Epithelial cell of umbilical artery (primary cell): ENCODE measurements around the gene LRRN4. TPM values are rescaled to one million over a fixed set of nuclear protein-coding genes. Genes with fewer than 3 reads are reported as not detected.

Source experiments
- total RNA-seq: library from RNA; depleted of rRNA; stranded (reverse); fragments of >200 nt; gene quantifications from 2 replicates; pipeline ENCODE4 v1.2.3, GENCODE V29; 2014

Gene LRRN4
- total RNA-seq: not detected in 2 replicates

DNA sequence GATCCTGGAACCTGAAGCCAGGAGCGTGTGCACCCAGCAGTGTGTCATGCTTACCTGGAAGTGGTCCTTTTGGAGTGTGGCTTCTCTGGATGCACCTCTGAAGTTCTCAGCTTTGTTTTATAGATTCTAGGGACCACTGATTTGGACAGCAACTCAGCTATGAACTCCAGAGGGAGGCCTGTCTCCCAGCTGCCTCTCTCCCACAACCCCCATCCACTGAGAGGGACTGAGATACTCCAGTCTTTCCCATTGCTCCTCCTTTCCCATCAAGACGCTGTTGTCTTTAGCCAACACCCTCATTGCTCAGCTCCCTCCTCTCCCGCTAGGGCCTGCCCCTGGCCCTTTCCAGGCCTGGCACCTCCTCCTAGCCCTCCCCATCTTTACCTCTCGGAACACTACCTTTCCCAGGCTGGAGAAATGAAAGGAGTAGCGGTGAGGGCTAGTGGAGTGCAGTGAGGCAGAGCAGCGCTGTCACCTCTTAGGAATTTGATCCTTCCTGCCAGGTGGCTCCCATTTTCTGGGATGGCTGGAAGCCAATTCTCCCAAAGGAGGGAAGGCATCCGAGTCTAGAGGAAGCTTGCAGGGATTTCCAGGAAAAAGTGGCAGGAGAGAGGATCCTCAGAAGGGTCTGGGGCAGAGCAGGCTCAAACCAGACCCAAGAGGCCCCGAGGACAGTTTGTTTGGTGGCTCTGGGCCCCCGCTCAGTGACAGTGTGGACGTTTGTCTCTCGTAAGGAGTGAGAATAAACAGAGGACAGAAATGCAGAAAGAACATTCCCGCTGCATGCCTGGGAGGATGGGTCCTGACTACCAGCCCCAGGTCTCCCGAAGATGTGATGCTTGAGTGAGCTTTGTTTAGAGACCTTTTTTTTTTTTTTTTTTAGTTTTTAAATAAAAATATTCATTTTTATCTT, at the start of gene LRRN4:
Gene LRRN4, minus strand, starts transcription at position 285 of the 913 bp plus-strand sequence. CDS start 1,261 bp downstream, outside the sequence.

Other genes starting within 250 kb of the LRRN4 start
- not detected in 2 replicates for gene CHGB, start 142.6 kb downstream of the LRRN4 start, total RNA-seq
- 8.4 and 8.7 TPM in 2 replicates for gene TRMT6, start 103.5 kb downstream of the LRRN4 start, total RNA-seq
- 10.1 and 17.0 TPM in 2 replicates for gene MCM8, start 103.4 kb downstream of the LRRN4 start, total RNA-seq
- gene CRLS1, start 47.9 kb downstream of the LRRN4 start, total RNA-seq: 29.6 and 52.3 TPM in 2 replicates
- gene FERMT1, start 69.0 kb upstream of the LRRN4 start, total RNA-seq: 0.65 and 1.7 TPM in 2 replicates